ENCODE results near the gene KRT76.
"Not testable (repeated sequence)": the region's sequence is repeated elsewhere in the genome, so short reads cannot be mapped to it uniquely, and the experiment has no call there.

The KRT76 gene

GRCh38 chr12:52801773-52802172 is 24.6 kb upstream of the KRT76 start:
- H3K9me3 ChIP-seq (ENCODE audit: low read length) = no peaks in the 10 kb centered on the region
- H3K27ac ChIP-seq (ENCODE audit: low read depth, low read length) = no peak overlapping the region
- no peak overlapping the region for H3K4me3 ChIP-seq (ENCODE audit: low read depth in 1 of 2, low read length in 2 of 2)

DNA sequence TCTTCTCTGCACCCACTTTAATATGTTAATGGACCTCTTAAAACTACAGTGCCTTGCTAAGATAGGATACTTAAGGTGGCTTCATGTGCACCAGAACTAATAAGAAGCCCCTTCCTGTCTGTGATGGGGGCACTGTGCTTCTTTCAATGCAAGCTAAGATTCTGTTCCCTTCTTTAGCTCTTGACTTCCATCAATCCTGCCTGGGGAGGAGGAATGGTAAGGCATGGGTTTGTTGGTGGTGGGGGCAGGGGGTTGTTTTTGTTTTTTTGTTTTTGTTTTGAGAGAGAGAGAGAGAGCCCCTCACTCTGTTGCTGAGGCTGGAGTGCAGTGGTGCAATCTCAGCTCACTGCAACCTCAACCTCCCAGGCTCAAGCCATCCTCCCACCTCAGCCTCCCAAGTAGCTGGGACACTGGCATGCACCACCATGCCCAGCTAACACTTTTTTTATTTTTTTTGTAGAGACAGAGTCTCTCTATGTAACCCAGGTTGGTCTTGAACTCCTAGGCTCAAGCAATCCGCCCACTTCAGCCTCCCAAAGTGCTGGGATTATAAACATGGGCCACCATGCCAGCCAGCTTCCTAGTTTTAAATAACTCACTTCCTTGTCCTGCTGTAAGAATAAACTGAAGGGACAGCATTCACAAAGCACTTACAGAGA is 23.2 kb upstream of the KRT76 start:
- Histone ChIP-seq H3K36me3 (ENCODE audit: insufficient read depth, low read length) (no peaks in the 10 kb centered on the region), H3K9me3 (ENCODE audit: low read length) (no peaks in the 10 kb centered on the region), H3K4me3 (ENCODE audit: low read depth in 1 of 2, low read length in 2 of 2) (no peak overlapping the region), H3K4me1 (ENCODE audit: insufficient read depth, low read length) (no peaks in the 10 kb centered on the region), H3K27ac (ENCODE audit: low read depth, low read length) (no peak overlapping the region), H3K9ac (ENCODE audit: low read length) (no peak overlapping the region), H3K27me3 (ENCODE audit: control insufficient read depth in 1 of 2, insufficient read depth in 2 of 2, low read length in 2 of 2) (no peaks in the 10 kb centered on the region)

More at GRCh38 chr12:52801773-52802172, 24.6 kb upstream of the KRT76 start:
- Histone ChIP-seq H3K4me1 (ENCODE audit: insufficient read depth, low read length) (no peaks in the 10 kb centered on the region), H3K9ac (ENCODE audit: low read length) (no peak overlapping the region), H3K27me3 (ENCODE audit: control insufficient read depth in 1 of 2, insufficient read depth in 2 of 2, low read length in 2 of 2) (no peaks in the 10 kb centered on the region), H3K36me3 (ENCODE audit: insufficient read depth, low read length) (no peaks in the 10 kb centered on the region)

- no peak overlapping the region for H3K4me3 ChIP-seq (ENCODE audit: low read depth in 1 of 2, low read length in 2 of 2)
- H3K27me3 ChIP-seq (ENCODE audit: control insufficient read depth in 1 of 2, insufficient read depth in 2 of 2, low read length in 2 of 2) = no peaks in the 10 kb centered on the region
- H3K4me1 ChIP-seq (ENCODE audit: insufficient read depth, low read length) = no peaks in the 10 kb centered on the region
- H3K36me3 ChIP-seq (ENCODE audit: insufficient read depth, low read length) = no peaks in the 10 kb centered on the region
- H3K9ac ChIP-seq (ENCODE audit: low read length) = no peak overlapping the region
- H3K9me3 ChIP-seq (ENCODE audit: low read length) = no peaks in the 10 kb centered on the region
- no peak overlapping the region for H3K27ac ChIP-seq (ENCODE audit: low read depth, low read length)
These were observed 22.5 kb upstream of the KRT76 start for GRCh38 chr12:52799505-52800211.

DNA sequence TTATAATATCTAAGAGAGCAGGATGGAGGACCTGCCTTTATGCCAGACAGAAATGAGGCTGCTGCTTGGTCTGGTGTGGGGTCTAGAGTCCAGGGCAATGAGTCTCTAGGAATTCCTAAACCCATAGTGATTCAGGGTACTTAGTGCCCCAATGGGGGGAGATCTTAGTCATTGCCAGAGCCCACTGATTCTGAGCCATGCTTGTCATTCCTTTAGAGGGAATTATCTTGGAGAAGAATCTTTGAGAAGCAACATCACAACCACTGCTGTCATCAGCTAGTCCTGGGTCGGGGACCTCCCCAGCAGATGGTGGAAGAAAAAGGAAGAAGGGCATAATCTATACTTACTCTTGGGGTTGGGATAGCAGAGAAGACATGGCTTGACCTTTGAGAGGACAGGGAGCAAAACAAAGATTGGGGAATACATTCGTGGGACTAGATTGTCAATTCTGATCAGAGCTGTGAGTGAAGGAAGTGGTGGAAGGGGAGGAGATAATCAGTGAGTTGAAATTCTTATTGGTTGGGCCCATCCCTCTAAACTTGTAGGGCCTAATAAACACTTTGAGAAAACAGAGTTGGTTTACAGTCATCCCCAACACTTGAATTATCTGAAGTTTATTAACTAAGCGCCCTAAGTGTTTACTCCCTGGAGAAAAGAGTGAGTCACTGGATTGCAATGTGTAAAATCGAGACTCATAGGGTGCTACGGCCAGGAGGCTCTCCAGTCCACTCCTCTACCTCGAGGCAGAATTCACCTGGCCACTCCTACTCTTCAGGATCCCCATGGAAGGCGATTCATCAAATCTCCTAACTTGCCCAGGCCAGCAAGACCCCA is 21.7 kb upstream of the KRT76 start:
- Histone ChIP-seq H3K36me3 (ENCODE audit: insufficient read depth, low read length) (no peaks in the 10 kb centered on the region), H3K27me3 (ENCODE audit: control insufficient read depth in 1 of 2, insufficient read depth in 2 of 2, low read length in 2 of 2) (no peaks in the 10 kb centered on the region), H3K9me3 (ENCODE audit: low read length) (no peaks in the 10 kb centered on the region), H3K4me3 (ENCODE audit: low read depth in 1 of 2, low read length in 2 of 2) (no peak overlapping the region), H3K9ac (ENCODE audit: low read length) (no peak overlapping the region), H3K4me1 (ENCODE audit: insufficient read depth, low read length) (no peaks in the 10 kb centered on the region), H3K27ac (ENCODE audit: low read depth, low read length) (no peak overlapping the region)

DNA sequence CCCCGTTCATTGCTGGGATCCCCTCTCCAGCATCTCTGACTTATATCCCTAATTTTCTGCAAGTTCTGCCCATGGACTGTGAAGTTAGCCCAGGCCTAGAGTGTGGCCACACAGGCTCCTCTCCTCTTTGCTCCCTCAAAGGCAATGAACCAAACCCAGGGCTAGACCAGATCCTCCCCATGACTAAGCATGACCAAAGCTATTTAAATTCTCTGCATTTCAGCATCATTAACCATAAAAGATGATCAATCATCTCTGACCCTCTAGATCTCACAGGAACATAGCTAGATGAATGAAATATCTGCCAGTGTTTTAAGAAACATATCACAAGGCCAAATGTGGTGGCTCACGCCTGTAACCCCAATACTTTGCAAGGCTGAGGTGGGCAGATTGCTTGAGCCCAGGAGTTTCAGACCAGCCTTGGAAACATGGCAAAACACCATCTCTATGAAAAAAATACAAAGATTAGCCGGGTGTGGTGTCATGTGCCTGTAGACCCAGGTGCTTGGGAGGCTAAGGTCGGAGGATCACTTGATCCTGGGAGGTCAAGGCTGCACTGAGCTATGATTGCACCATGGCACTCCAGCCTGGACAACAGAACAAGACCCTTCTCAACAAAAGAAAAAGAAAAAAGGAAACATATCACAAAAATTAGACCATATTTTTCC is 21.0 kb upstream of the KRT76 start:
- H3K36me3 ChIP-seq (ENCODE audit: insufficient read depth, low read length) = no peaks in the 10 kb centered on the region

DNA sequence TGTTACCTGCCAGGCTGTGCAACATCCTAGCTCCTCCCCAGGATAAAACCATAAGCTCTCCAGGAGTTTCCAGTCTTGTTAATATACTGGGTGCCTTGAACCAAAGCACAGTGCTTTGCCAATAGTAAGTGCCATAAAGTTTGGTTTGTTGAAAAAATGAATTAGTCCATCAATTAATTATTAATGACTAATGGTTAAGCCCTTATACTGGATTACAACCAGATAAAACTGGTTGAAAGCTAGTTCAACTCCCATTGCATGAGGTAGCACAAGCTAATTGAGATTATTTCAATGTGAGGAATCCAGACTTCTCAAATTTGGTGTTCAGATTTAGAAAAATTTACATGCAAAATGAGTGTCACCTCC is 20.4 kb upstream of the KRT76 start:
- H3K27me3 ChIP-seq (ENCODE audit: control insufficient read depth in 1 of 2, insufficient read depth in 2 of 2, low read length in 2 of 2) = no peaks in the 10 kb centered on the region
- H3K36me3 ChIP-seq (ENCODE audit: insufficient read depth, low read length) = no peaks in the 10 kb centered on the region
- no peaks in the 10 kb centered on the region for H3K9me3 ChIP-seq (ENCODE audit: low read length)
- H3K9ac ChIP-seq (ENCODE audit: low read length) = no peak overlapping the region
- H3K4me3 ChIP-seq (ENCODE audit: low read depth in 1 of 2, low read length in 2 of 2) = no peak overlapping the region
- H3K27ac ChIP-seq (ENCODE audit: low read depth, low read length) = no peak overlapping the region
- H3K4me1 ChIP-seq (ENCODE audit: insufficient read depth, low read length) = no peaks in the 10 kb centered on the region

More for the DNA sequence above, 21.0 kb upstream of the KRT76 start:
- H3K9me3 ChIP-seq (ENCODE audit: low read length) = no peaks in the 10 kb centered on the region
- H3K27ac ChIP-seq (ENCODE audit: low read depth, low read length) = no peak overlapping the region
- no peaks in the 10 kb centered on the region for H3K4me1 ChIP-seq (ENCODE audit: insufficient read depth, low read length)
- H3K4me3 ChIP-seq (ENCODE audit: low read depth in 1 of 2, low read length in 2 of 2) = no peak overlapping the region
- no peaks in the 10 kb centered on the region for H3K27me3 ChIP-seq (ENCODE audit: control insufficient read depth in 1 of 2, insufficient read depth in 2 of 2, low read length in 2 of 2)
- no peak overlapping the region for H3K9ac ChIP-seq (ENCODE audit: low read length)

GRCh38 chr12:52796839-52797528 is 19.8 kb upstream of the KRT76 start:
- Histone ChIP-seq H3K9ac (ENCODE audit: low read length) (no peak overlapping the region), H3K27ac (ENCODE audit: low read depth, low read length) (no peak overlapping the region), H3K27me3 (ENCODE audit: control insufficient read depth in 1 of 2, insufficient read depth in 2 of 2, low read length in 2 of 2) (no peaks in the 10 kb centered on the region), H3K9me3 (ENCODE audit: low read length) (no peaks in the 10 kb centered on the region), H3K36me3 (ENCODE audit: insufficient read depth, low read length) (no peaks in the 10 kb centered on the region), H3K4me3 (ENCODE audit: low read depth in 1 of 2, low read length in 2 of 2) (no peak overlapping the region), H3K4me1 (ENCODE audit: insufficient read depth, low read length) (no peaks in the 10 kb centered on the region)

GRCh38 chr12:52796429-52796794 is 19.3 kb upstream of the KRT76 start:
- no peaks in the 10 kb centered on the region for H3K9me3 ChIP-seq (ENCODE audit: low read length)
- no peak overlapping the region for H3K9ac ChIP-seq (ENCODE audit: low read length)
- H3K27ac ChIP-seq (ENCODE audit: low read depth, low read length) = no peak overlapping the region
- peaks cover 0 to under 1% of the 10 kb centered on the region in 2 donors for H3K27me3 ChIP-seq (ENCODE audit: control insufficient read depth in 1 of 2, insufficient read depth in 2 of 2, low read length in 2 of 2)
- no peak overlapping the region for H3K4me3 ChIP-seq (ENCODE audit: low read depth in 1 of 2, low read length in 2 of 2)
- no peaks in the 10 kb centered on the region for H3K4me1 ChIP-seq (ENCODE audit: insufficient read depth, low read length)
- no peaks in the 10 kb centered on the region for H3K36me3 ChIP-seq (ENCODE audit: insufficient read depth, low read length)

DNA sequence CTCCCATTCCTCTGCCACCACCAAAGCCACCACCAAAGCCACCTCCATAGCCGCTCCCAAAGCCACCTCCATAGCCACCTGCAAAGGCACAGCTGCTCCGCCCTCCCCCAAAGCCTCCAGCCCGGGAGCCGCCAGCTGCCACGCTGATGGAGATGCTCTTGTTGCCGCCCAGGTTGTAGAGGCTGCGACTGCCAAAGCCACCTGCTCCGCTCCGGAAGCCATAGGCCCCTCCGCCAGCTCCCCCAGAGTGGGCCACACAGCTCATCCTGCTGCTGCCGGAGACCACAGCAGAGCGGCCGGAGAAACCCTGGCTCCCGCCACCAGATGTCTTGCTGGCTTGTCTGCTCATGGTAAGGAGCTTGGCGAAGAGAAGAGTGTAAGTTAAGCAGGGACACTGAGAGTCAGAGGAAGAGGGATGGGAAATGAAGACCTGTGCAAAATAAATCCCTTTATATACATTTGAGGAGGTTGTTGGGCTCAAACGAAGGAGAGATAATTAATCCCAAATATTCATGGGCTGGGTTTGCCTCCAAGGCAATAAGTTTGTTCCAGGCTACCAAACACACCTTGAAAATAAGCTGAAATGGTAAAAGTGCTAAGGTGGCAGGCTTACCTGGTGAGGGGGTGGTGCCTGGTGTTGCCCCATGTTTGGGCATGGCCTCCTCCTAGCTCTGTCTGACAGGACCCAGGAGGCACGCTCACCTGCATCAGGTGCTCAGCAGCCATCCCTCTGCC is 18.7 kb upstream of the KRT76 start, which contains the start of gene KRT3:
Gene KRT3 (minus strand): TSS at position 424 of the 735 bp plus-strand sequence. CDS start 75 bp downstream, at position 349.
- H3K9ac ChIP-seq (ENCODE audit: low read length) = no peak within 1 kb of the TSS
- no peaks in the 10 kb centered on the region for H3K36me3 ChIP-seq (ENCODE audit: insufficient read depth, low read length)
- no peak within 1 kb of the TSS for H3K27ac ChIP-seq (ENCODE audit: low read depth, low read length)
- H3K9me3 ChIP-seq (ENCODE audit: low read length) = no peaks in the 10 kb centered on the region
- H3K4me3 ChIP-seq (ENCODE audit: low read depth in 1 of 2, low read length in 2 of 2) = no peak within 1 kb of the TSS
- no peaks in the 10 kb centered on the region for H3K4me1 ChIP-seq (ENCODE audit: insufficient read depth, low read length)
- H3K27me3 ChIP-seq (ENCODE audit: control insufficient read depth in 1 of 2, insufficient read depth in 2 of 2, low read length in 2 of 2) = peaks cover 0 to 6% of the 10 kb centered on the region in 2 donors

- H3K4me3 ChIP-seq (ENCODE audit: low read depth in 1 of 2, low read length in 2 of 2); H3K9me3 ChIP-seq (ENCODE audit: low read length); H3K36me3 ChIP-seq (ENCODE audit: insufficient read depth, low read length); H3K27ac ChIP-seq (ENCODE audit: low read depth, low read length); H3K4me1 ChIP-seq (ENCODE audit: insufficient read depth, low read length); H3K9ac ChIP-seq (ENCODE audit: low read length): not testable (repeated sequence)
- peaks cover 0 to 12% of the 10 kb centered on the region in 2 donors for H3K27me3 ChIP-seq (ENCODE audit: control insufficient read depth in 1 of 2, insufficient read depth in 2 of 2, low read length in 2 of 2)
These were observed 18.2 kb upstream of the KRT76 start for GRCh38 chr12:52795332-52795674.

All from muscle layer of colon (tissue), 2 donors.